Measurements from ENCODE around the gene IGF1R.
A peak's percentile ranks its signal among the peaks of the same experiment; 100 is the strongest.

The IGF1R gene

DNA sequence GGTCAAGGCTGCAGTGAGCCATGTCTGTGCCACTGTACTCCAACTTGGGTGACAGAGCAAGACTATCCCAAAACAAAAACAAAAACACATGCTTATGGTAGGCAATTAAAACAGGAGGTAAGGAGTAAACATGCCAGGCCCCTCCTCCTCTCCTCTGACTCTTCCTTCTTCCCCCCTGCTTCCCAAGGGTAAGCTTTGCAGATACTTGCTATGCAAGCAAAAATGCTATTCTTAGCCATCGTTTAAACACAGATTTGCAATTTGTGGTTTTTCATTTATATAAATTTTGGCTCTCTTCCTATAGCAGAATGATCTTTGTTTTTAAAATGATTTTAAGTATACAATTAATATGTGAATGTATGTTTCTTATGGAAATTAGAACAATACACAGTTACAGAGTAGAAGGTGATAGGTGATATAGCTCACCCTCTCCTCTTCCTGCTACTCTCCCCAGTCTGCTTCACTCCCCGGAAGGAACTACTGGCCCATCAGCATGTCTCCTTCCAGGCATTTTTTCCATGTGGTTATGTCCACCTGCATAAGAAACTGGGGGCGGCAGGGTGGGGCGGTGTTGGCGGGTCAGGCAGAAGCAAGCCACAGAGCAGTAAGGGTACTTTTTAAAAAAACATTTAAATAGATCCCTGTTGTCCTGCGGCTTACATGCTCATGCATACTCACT lies 42.1 kb downstream of the IGF1R start:
- no peak for DNase-seq
- no peak for TF ChIP-seq POLR2A (IDR thresholded peaks at IDR 0.05; ENCODE audit: low read length)
- TF ChIP-seq GATA1 (IDR thresholded peaks at IDR 0.05; ENCODE audit: low read depth, low read length), result no peak

DNA sequence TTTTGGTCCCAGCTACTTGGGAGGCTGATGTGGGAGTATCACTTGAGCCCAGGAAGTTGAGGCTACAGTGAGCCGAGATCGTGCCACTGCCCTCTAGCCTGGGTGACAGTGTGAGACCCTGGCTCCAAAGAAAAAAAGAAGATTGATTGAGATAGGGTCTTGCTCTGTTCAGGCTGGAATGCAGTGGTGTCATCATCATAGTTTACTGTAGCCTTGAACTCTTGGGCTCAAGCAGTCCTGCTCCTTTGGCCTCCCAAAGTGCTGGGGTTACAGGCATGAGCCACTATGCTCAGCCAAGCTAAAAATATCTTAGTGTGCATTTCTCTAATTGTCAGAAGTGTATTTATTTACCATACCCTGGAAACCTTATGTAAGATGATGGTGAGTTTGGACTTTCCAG lies 43.9 kb downstream of the IGF1R start:
- no peak for TF ChIP-seq POLR2A (IDR thresholded peaks at IDR 0.05; ENCODE audit: low read length)
- DNase-seq, result no peak

DNA sequence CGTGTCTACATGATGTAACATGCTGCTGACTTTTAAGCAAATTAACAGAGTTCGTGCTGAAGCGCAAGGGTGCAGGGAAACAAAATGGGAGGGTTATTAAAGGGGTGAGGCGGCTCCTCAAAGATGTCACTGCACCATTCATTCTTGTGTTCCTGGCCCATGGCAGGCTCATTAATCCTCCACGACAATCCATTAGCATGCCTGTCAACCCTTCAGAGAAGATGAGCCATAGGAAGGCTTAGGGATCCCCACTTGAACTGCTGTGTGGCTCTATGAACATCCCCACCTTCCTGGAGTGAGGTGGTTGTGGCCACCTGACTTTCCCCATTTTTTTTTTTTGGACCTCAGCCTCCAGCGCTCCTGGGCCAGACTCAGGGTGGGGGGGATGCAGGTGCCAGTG lies 45.8 kb downstream of the IGF1R start:
- no peak for TF ChIP-seq GATA1 (IDR thresholded peaks at IDR 0.05; ENCODE audit: low read depth, low read length)
- TF ChIP-seq POLR2A (IDR thresholded peaks at IDR 0.05; ENCODE audit: low read length), result no peak
- DNase-seq, result no peak

GRCh38 chr15:98698792-98699191 lies 50.5 kb downstream of the IGF1R start:
- TF ChIP-seq POLR2A (IDR thresholded peaks at IDR 0.05; ENCODE audit: low read length) (no peak), GATA1 (IDR thresholded peaks at IDR 0.05; ENCODE audit: low read depth, low read length) (no peak)
- DNase-seq, result no peak

GRCh38 chr15:98699591-98700424 lies 51.5 kb downstream of the IGF1R start:
- TF ChIP-seq POLR2A (IDR thresholded peaks at IDR 0.05; ENCODE audit: low read length), result no peak
- TF ChIP-seq GATA1 (IDR thresholded peaks at IDR 0.05; ENCODE audit: low read depth, low read length), result no peak
- no peak for DNase-seq

GRCh38 chr15:98700519-98700918 lies 52.2 kb downstream of the IGF1R start:
- no peak for DNase-seq
- no peak for TF ChIP-seq POLR2A (IDR thresholded peaks at IDR 0.05; ENCODE audit: low read length)
- TF ChIP-seq GATA1 (IDR thresholded peaks at IDR 0.05; ENCODE audit: low read depth, low read length), result no peak

GRCh38 chr15:98703126-98703685 lies 54.9 kb downstream of the IGF1R start:
- DNase-seq, result peak; percentile 28 to 33
- TF ChIP-seq POLR2A (IDR thresholded peaks at IDR 0.05; ENCODE audit: low read length) (no peak), GATA1 (IDR thresholded peaks at IDR 0.05; ENCODE audit: low read depth, low read length) (no peak)

DNA sequence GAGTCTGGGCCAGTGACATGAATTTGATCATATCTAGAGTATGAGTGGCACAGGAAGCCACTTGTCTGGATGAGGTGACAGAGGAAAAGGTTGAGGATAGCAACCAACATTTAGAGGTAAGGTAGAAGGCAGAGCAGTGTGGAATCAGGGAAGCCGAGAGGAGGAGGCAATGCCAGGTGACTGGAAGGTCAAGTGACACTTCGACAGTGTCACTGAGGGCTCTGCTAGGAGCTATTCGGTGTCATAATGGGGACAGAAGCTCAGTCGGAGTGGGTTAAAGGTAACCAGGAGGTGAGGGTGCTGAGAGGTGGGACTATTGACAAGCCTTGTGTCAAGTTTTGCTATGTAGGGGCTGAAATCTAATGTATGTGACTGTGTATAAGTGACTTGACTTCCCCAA lies 56.7 kb downstream of the IGF1R start:
- no peak for DNase-seq
- TF ChIP-seq GATA1 (IDR thresholded peaks at IDR 0.05; ENCODE audit: low read depth, low read length) (no peak), POLR2A (IDR thresholded peaks at IDR 0.05; ENCODE audit: low read length) (no peak)

- TF ChIP-seq GATA1 (IDR thresholded peaks at IDR 0.05; ENCODE audit: low read depth, low read length) (no peak), POLR2A (IDR thresholded peaks at IDR 0.05; ENCODE audit: low read length) (no peak)
- DNase-seq, result no peak
Observed at GRCh38 chr15:98706387-98706786, 58.0 kb downstream of the IGF1R start.

DNA sequence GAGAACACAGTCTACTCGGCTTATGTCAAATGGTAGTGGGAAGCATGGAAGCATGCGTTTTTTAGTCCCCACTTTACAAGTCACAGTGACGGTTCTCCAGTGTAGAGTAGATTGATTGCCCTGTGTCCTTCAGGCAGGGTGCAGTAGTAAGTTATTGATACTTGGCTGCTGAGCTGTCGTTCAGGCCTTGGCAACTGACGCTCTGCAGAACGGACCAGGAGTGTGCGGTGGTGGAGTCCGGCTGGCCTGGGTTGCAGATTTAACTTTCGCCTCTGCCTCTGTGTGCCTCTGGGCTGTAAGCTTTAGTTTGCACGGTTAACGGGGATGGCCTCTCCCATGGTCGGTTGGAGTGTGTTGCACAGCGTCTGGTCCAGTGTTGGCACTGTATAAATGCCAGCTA lies 58.6 kb downstream of the IGF1R start:
- DNase-seq, result no peak
- no peak for TF ChIP-seq GATA1 (IDR thresholded peaks at IDR 0.05; ENCODE audit: low read depth, low read length)
- TF ChIP-seq POLR2A (IDR thresholded peaks at IDR 0.05; ENCODE audit: low read length), result no peak

GRCh38 chr15:98708037-98708590 lies 59.8 kb downstream of the IGF1R start:
- TF ChIP-seq POLR2A (IDR thresholded peaks at IDR 0.05; ENCODE audit: low read length) (no peak), GATA1 (IDR thresholded peaks at IDR 0.05; ENCODE audit: low read depth, low read length) (no peak)
- DNase-seq, result no peak

DNA sequence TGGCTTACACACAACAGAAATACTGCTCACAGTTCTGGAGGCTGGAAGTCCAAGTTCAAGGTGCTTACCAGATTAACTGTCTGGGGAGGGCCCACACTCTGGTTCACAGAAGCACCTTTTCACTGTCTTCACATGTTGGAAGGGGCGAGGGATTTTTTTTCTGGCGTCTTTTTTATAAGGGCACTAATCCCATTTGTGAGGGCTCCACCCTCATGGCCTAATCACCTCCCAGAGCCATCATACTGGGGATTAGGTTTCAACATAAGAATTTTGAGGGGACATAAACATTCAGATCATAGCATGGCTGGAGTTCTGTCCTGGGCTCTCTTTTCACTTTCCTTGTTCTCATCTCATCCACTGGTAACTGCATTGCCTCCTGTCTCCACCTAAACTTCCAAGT lies 63.5 kb downstream of the IGF1R start:
- DNase-seq, result no peak
- TF ChIP-seq GATA1 (IDR thresholded peaks at IDR 0.05; ENCODE audit: low read depth, low read length), result no peak
- no peak for TF ChIP-seq POLR2A (IDR thresholded peaks at IDR 0.05; ENCODE audit: low read length)

DNA sequence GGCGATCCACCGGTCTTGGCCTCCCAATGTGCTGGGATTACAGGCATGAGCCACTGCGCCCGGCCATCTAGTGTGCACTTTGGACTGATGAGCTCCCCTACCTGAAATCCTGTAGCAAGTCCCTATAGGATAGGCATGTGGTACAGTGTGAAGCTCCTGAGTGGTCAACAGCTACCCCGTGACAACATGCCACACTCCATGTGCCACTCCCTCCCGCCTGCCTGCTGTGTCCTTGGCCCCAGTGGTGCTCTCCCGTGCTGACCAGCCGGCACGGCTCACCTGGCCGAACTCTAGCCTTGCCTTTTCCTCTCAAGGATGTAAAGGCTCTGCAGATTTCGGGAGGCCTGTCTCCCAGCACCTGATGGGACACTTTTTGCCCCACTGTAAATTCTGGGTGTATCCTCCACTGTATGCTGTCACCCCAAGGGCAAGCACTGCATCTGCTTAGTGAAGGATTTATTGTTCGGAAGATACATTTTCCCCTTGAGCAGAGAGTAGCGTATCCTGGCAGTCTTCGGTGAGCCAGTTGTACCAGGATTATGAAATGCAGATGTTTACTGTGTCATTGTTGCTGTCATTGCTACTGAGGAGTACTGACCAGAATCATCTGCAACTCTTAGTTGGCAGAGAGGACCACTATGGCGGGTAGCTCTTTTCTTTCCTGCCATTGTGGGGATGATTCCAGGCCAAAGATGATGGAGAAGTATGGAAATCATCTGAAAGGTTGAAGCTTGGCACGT lies 64.7 kb downstream of the IGF1R start:
- DNase-seq, result no peak
- TF ChIP-seq GATA1 (IDR thresholded peaks at IDR 0.05; ENCODE audit: low read depth, low read length) (no peak), POLR2A (IDR thresholded peaks at IDR 0.05; ENCODE audit: low read length) (no peak)

DNA sequence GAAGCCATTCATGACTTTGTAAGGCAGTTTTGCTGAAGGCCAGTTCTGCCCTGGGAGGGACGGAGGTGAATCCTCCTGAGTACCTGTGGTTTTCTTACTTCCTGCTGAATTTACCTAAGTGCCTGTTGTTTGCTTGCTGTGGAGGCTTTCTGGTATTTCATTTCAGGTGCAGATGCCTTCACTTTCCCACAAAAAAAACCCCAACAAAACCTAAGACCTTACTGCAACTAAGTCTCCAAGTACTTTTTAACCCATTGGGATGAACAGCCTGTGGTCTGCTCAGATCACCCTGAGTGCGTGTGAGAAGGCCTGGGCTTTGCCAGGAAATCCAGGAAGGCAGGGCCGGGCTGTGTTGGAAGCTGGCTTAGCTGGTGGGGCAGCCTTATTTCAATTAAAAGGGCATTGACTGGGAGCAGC lies 65.3 kb downstream of the IGF1R start:
- no peak for TF ChIP-seq GATA1 (IDR thresholded peaks at IDR 0.05; ENCODE audit: low read depth, low read length)
- no peak for TF ChIP-seq POLR2A (IDR thresholded peaks at IDR 0.05; ENCODE audit: low read length)
- no peak for DNase-seq
